Glutamatergic neuron (in vitro differentiated cells): ENCODE results near the gene H6PD. TPM values are rescaled to one million over a fixed set of nuclear protein-coding genes. Genes with fewer than 3 reads are reported as not detected.

Experiments used
- DNase-seq: peaks from one replicate; pipeline ENCODE4 v3.0.0; 2022
- H3K27ac Mint-ChIP-seq: one replicate; pipeline ENCODE4 v1.8.0; 2020; ENCODE audit warnings: mild to moderate bottlenecking, mixed read lengths, inconsistent platforms; ENCODE audit not compliant: unreplicated experiment
- H3K27me3 Mint-ChIP-seq: one replicate; pipeline ENCODE4 v1.8.0; 2020; ENCODE audit warnings: mild to moderate bottlenecking, moderate library complexity, mixed read lengths, inconsistent platforms; ENCODE audit not compliant: unreplicated experiment
- H3K36me3 Mint-ChIP-seq: one replicate; pipeline ENCODE4 v1.8.0; 2020; ENCODE audit warnings: mild to moderate bottlenecking, mixed read lengths, inconsistent platforms; ENCODE audit not compliant: unreplicated experiment
- H3K4me1 Mint-ChIP-seq: one replicate; pipeline ENCODE4 v1.8.0; 2020; ENCODE audit warnings: mild to moderate bottlenecking, low read depth, mixed read lengths, inconsistent platforms; ENCODE audit not compliant: unreplicated experiment
- H3K4me3 Mint-ChIP-seq: one replicate; pipeline ENCODE4 v1.8.0; 2020; ENCODE audit warnings: mild to moderate bottlenecking, mixed read lengths, inconsistent platforms; ENCODE audit not compliant: unreplicated experiment
- H3K9me3 Mint-ChIP-seq: one replicate; pipeline ENCODE4 v1.8.0; 2020; ENCODE audit warnings: mild to moderate bottlenecking, moderate library complexity, mixed read lengths, inconsistent platforms; ENCODE audit not compliant: unreplicated experiment
- total RNA-seq: library from RNA; stranded (reverse); fragmentation: NEBNext Ultra II Directional; extraction: Animal tissue kit (Norgen Biotek cat#: 25700); gene quantifications from one replicate; pipeline ENCODE4 v1.2.1, GENCODE V29; 2021; ENCODE audit not compliant: unreplicated experiment
- TF ChIP-seq, protein P1 (sequence below): fragments of 200-600 bp; sonication (generic); IDR thresholded peaks from one replicate; pipeline ENCODE4 v1.5.0; 2021; ENCODE audit not compliant: partially characterized antibody, unreplicated experiment

Gene H6PD
- total RNA-seq, 1 donor from 2014 or later, result 5.0 TPM

DNA sequence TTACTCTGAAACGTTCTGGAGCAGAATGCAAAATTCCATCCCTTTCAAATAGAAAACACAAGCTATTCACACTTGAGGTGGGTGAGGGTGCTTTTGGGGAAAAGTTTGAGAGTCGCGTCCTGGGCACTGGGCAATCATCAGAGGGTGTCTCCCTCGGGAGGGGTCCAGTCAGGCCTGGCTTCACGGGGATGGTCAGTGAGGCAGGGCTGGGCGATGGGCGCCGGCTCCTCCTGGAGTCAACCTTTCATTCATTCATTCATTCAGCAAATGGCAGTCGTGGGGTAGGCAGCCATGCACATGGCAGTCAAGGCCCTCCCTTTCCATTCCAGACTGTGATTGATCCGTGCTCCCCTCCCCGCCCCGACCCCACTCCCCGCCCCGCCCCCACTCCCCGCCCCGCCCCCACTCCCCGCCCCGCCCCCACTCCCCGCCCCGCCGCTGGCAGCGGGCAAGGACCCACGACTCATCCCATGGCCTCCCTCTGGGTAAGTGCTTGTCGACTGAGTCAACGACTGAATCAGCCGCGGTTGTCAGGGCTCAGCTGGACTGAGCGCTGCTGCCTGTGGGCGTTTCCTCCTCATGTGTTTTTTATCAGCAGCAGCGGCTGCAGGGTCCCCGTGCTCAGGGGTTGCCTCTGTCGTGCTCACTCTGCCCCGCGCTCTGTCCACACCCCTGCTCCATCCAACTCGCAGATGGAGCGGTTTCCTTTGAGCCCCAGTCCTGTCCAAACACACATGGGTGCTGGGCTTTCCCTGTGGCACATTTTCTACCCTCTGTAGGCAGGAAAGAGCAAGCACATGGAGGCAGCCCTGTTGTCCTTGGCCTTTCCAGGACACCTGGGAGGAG is 45.7 kb downstream of the H6PD start:
- Mint-ChIP-seq H3K27ac (no peak overlapping the region), H3K4me3 (no peak overlapping the region), H3K36me3 (peaks cover 10% of the 10 kb centered on the region), H3K9me3 (peaks cover 10% of the 10 kb centered on the region), H3K4me1 (peaks cover 9% of the 10 kb centered on the region), H3K27me3 (peaks cover 6% of the 10 kb centered on the region)
- peak; percentile 54 for DNase-seq
- TF ChIP-seq, protein P1, sequence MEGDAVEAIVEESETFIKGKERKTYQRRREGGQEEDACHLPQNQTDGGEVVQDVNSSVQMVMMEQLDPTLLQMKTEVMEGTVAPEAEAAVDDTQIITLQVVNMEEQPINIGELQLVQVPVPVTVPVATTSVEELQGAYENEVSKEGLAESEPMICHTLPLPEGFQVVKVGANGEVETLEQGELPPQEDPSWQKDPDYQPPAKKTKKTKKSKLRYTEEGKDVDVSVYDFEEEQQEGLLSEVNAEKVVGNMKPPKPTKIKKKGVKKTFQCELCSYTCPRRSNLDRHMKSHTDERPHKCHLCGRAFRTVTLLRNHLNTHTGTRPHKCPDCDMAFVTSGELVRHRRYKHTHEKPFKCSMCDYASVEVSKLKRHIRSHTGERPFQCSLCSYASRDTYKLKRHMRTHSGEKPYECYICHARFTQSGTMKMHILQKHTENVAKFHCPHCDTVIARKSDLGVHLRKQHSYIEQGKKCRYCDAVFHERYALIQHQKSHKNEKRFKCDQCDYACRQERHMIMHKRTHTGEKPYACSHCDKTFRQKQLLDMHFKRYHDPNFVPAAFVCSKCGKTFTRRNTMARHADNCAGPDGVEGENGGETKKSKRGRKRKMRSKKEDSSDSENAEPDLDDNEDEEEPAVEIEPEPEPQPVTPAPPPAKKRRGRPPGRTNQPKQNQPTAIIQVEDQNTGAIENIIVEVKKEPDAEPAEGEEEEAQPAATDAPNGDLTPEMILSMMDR, result no peak

- TF ChIP-seq, protein P1, result no peak
- no peak overlapping the region for H3K27ac Mint-ChIP-seq
- peaks cover 3% of the 10 kb centered on the region for H3K4me1 Mint-ChIP-seq
- H3K4me3 Mint-ChIP-seq, result no peak overlapping the region
- peaks cover 8% of the 10 kb centered on the region for H3K27me3 Mint-ChIP-seq
- no peak for DNase-seq
- H3K36me3 Mint-ChIP-seq, result peaks cover 16% of the 10 kb centered on the region
- H3K9me3 Mint-ChIP-seq, result peaks cover 8% of the 10 kb centered on the region
Observed at GRCh38 chr1:9281071-9281827, 46.7 kb downstream of the H6PD start.

DNA sequence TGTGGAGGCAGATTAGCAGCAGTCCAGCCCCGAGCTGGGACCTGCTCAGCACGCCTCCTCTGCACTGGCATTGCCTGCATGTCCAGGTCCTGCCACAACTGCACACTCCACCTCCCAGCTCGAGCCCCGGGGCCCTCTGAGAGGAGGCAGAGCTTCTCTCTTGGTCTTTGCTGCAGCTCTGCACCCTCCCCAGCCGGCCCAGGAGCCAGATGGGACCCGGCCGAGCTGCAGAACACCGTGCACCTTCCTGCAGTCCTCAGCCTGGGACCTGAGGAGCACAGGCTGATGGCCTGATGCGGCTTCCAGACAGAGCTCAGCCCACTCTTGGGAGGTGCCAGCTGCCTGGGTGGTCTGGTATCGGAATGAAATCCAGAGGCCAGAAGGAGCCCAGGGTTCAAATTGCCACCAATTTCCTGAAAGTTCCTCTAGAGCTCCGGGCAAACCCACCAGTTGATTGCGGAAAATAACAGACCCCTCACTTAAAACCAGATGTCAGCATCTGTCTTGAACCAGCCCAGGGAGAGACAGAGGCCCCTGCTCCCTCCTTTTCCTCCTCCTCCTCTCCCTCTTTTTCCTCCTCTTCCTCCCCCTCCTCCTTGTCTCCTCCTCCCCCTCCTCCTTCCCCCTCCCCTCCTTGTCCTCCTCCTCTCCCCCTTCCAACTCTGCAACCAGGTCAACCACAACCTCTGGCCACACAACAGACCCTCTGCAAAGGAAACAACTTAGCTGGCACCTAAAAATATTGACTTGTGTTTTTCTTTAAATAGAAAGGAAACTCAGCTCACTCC is 47.5 kb downstream of the H6PD start:
- peaks cover 8% of the 10 kb centered on the region for H3K27me3 Mint-ChIP-seq
- H3K4me1 Mint-ChIP-seq, result peaks cover 3% of the 10 kb centered on the region
- no peak overlapping the region for H3K4me3 Mint-ChIP-seq
- peaks cover 6% of the 10 kb centered on the region for H3K9me3 Mint-ChIP-seq
- TF ChIP-seq, protein P1, result no peak
- H3K36me3 Mint-ChIP-seq, result peaks cover 18% of the 10 kb centered on the region
- no peak overlapping the region for H3K27ac Mint-ChIP-seq
- no peak for DNase-seq

DNA sequence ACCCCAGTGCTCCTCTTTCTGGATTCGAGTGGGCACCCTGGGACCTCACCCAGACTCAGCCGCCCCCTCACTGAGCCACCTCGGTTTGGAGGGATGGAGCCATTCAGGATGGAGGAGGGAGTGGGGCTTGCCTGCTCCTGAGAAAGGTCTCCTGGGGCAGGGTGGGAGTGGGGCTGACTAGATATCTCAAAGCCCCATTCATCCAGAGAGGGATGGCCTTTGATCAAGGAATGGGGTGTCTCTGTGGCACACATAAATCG is 48.1 kb downstream of the H6PD start:
- peaks cover 6% of the 10 kb centered on the region for H3K9me3 Mint-ChIP-seq
- peaks cover 18% of the 10 kb centered on the region for H3K36me3 Mint-ChIP-seq
- no peak overlapping the region for H3K27ac Mint-ChIP-seq
- peaks cover 3% of the 10 kb centered on the region for H3K4me1 Mint-ChIP-seq
- H3K27me3 Mint-ChIP-seq, result peaks cover 8% of the 10 kb centered on the region
- TF ChIP-seq, protein P1, result no peak
- no peak for DNase-seq
- H3K4me3 Mint-ChIP-seq, result no peak overlapping the region
